K562 (cell line): ENCODE measurements around the gene ABCC1.

Experiments
- MED1 ChIP-seq: sonication (generic); formaldehyde crosslinking; IDR thresholded peaks from 2 replicates; pipeline ENCODE4 v1.8.1; 2023; ENCODE audit warnings: missing genetic modification reagents, borderline replicate concordance
- NCOR1 ChIP-seq: fragments of 450-650 bp; IDR thresholded peaks from 2 replicates; pipeline ENCODE4 v1.6.1; 2016; ENCODE audit warnings: mild to moderate bottlenecking, moderate library complexity
- POLR2AphosphoS5 ChIP-seq: IDR thresholded peaks from 2 replicates; pipeline ENCODE4 v1.6.1; 2011; ENCODE audit warnings: mild to moderate bottlenecking, low read depth, low read length, moderate library complexity; ENCODE audit not compliant: control insufficient read depth, insufficient read depth
- ZNF274 ChIP-seq: IDR thresholded peaks from 2 replicates; pipeline ENCODE4 v1.6.1; 2011; ENCODE audit warnings: low read depth, mild to moderate bottlenecking, low read length, moderate library complexity, borderline replicate concordance
- ZNF699 ChIP-seq: fragments of 250-450 bp; sonication (Bioruptor Pico); IDR thresholded peaks from 2 replicates; pipeline ENCODE4 v1.8.0; 2021; ENCODE audit warnings: mild to moderate bottlenecking, moderate library complexity; ENCODE audit not compliant: insufficient replicate concordance

DNA sequence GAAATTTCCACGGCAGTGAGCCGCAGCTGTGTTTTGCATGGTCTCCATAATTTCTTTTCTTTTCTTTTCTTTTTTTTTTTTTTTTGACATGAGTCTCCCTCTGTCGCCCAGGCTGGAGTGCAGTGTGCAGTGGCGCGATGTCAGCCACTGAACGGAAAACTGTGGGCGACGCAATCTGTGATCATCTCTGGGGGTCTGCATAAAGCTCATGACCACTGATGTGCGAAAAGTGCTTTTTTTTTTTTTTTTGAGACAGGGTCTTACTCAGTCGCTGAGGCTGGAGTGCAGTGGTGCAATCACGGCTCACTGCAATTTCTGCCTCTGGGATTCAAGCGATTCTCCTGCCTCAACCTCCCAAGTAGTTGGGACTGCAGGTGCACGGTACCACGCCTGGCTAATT is 156.2 kb downstream of the ABCC1 start:
- TF ChIP-seq MED1 (CRISPR knock-in tag) (no peak), ZNF699 (CRISPR knock-in tag) (no peak), NCOR1 (no peak), POLR2AphosphoS5 (no peak), ZNF274 (no peak)
